ENCODE measurements around the gene RGS16. TPM values are rescaled to one million over a fixed set of nuclear protein-coding genes. Genes with fewer than 3 reads are reported as not detected.
"Not testable (repeated sequence)": the region's sequence is repeated elsewhere in the genome, so short reads cannot be mapped to it uniquely, and the experiment has no call there.

RGS16 gene, protein sequence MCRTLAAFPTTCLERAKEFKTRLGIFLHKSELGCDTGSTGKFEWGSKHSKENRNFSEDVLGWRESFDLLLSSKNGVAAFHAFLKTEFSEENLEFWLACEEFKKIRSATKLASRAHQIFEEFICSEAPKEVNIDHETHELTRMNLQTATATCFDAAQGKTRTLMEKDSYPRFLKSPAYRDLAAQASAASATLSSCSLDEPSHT
- 0.91 and 1.6 TPM in 2 replicates for total RNA-seq (2014; rRNA removed; shearing (Covaris generic))

DNA sequence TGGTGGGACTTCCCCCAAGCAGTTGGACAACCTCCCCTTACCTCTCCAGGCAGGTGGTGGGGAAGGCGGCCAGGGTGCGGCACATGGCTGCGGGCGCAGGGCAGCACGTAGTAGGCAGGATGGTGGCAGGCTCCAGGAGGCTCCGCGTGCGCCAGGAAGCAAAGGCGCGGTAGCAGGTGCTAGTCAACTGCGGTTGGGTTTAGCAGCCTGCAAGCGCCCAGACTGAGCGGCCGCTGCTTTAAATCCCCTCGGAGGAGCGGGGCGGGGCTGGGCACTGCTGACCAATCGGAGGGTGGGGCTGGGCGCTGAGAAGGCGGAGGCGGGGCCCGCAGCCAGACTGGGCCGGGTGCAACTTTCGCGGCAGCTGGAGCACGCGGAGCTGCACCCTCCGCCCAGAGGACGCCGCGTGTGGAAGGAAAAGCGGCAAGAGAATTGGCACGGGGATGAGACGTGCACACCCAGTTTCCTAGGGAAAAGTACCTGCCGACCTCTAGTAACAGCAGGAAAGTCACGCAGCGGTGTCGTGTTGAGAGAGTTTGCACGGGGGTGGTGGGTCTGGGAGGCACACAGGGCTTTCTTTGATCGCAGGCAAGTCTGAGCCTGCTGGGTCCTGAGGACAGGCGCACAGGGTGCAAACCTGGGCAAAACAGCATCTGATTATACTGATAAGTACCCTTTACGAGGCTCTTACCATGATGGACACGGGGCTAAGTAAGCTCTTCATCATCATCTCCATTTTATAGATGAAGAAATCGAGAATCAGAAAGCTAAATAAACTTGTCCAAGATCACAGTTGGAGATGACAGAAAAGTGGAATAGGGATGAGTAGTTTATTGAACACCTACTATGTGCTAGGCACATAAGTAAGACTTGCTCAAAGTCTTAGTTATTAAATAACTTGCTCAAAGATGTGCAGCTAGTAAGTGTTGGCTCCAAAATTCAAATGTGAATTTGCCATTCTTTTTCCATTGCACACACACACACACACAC lies at the start of gene RGS16:
Gene RGS16, minus strand, starts transcription at position 215 of the 990 bp plus-strand sequence. Its CDS starts 130 bp downstream, at position 85.
- DNase-seq (ENCODE audit: low read depth) = peak; percentile 92

DNA sequence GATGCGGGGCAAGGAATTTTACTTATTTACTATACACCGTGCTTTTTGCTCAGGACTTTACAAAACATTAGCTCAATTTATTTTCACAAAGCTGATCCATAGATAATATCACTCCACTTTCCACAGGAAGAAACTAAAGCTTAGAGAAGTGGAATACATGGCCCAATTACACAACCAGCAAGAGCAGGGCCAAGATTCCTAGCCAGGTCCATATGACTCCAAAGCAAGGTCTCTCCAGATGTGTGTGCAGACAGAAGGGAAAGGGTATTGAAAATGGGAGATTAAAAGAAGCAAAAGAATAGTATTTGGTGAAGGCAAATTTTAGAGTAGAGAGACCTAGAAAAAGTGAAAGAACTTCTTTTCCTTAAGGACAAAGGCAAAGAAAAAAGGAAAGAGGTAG lies 49.8 kb upstream of the RGS16 start:
- no peak for DNase-seq (ENCODE audit: low read depth)

DNA sequence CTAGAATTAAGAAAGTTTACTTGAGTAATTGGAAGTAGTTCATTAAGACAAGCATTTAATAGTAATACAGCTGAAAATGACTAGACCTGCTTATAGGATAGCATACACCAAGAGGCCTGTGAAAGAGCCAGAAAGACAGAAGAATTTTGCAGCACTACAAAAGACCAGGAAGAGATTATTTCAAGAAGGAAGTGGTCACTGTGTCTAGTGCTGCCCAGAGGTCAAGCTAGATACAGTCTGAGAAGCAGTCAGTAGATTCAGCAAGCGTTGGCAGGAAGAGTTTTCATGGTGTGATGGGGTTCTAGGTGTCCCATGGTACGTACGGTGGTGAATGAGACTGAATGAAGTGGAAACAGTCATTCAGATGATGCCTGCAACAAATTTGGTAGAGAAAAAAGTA lies 48.7 kb upstream of the RGS16 start:
- no peak for DNase-seq (ENCODE audit: low read depth)

DNA sequence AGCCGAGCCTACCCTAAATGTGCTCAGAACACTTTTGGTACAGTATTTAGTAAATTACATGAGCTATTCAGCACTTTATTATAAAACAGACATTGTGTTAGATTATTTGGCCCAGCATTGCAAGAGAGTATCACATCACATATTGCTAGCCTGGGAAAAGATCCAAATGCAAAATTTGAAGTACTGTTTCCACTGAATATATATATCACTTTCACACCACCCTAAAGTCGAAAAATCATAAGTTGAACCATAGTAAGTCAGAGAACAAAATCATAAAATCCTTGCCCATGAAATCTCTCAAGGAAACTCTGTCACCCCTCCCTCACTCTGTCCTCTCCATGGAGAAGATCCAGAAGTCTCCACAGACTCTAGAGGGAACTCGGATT lies 47.1 kb upstream of the RGS16 start:
- no peak for DNase-seq (ENCODE audit: low read depth)

DNA sequence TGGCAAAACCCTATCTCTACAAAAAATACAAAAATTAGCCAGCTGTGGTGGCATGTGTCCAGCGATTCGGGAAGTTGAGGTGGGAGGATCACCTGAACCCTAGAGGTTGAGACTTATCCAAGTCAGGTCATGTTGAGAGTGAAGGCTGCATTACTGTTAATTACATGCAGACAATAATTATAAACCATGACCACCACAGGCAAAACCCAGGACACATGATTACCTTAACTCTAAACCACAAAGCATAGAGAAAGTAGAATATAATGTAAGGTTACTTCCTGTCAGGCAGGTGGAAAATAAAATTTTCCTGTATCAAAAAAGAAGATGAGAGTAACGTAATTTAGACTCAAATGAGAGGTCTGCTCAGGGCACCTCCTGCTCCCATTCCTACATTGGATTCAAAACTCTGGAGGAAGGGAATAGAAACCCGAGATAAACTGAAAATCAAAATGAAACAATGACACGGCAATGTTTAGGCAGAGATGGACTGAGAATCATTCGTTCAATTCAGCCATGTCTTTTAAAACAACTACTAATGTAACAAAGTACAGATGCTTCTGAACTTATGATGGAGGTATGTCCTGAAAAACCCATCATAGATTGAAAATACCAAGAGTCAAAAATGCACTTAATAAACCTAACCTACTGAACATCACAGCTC lies 46.6 kb upstream of the RGS16 start:
- DNase-seq (ENCODE audit: low read depth) = no peak

DNA sequence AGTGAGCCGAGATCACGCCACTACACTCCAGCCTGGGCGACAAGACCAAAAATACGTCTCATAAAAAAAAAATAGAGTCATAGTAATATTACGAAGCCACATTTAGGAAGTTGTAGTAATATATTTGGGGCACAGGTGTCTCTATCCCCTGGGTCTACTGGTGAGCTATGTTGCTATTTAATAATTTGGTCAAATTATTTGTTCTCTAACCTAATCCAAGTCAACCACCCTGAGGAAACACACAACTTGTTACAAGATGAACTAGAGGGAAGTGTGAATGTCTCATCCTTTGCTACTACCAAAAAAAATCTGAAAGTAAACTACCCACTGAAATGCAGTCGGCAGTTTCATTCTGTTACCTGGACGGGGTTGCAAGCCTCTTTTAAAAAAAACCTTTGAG lies 44.9 kb upstream of the RGS16 start:
- no peak for DNase-seq (ENCODE audit: low read depth)

DNA sequence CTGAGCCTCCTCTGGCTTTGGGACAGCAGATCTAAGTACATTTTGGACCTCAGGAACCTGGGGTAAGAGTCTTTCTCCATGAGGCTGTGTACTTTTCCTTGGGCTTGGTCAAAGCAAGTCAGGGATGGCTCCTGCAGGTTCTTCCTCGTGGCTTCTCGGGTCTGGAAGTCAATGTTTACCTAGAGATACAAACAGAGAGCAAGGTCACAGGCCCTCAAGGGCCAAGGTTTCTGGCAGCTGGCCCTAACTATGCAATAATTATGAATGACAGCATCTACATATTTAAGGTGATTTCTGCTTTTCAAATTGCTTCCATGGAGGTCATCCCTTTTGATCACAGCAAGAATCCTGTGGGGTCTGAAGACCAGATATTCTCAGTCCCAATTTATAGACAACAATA lies 42.5 kb upstream of the RGS16 start:
- no peak for DNase-seq (ENCODE audit: low read depth)

DNA sequence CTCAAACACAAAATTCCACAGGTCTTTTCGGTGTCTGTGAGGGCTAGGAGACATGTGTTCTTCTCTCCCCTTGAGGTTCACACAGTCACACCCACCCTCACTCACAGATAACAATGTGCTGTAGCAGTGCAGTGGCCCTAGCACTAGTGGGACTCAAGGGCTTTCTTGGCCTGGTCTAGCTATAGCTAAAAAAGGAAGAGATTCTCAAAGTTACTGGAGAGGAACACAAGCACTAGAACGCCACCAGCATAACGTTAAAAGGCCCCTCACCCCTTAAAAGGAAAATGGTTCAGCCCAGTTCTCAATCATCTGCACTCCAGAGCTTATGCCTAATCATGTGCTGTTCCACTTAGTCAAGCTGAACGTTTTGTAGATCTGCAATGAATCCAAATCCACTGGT lies 40.7 kb upstream of the RGS16 start:
- no peak for DNase-seq (ENCODE audit: low read depth)

DNA sequence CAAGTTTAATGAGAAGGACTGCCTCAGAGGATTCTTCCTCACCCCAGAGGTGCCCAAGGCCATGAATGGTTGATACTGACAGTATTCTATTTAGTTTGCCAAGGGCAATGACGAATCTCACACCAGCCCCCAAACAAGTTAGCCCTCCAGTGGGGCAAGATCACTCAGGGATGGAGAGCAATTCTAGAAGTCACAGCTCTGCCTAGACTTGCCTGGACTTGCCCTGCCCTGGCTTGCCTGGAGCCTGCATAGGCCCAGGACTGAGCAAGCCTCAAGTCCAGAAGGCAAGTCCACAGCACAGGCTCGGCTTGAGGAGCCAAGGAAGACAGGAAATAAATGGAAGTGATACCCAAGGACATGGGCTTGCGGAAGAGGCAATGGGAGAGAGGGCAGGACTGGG lies 39.5 kb upstream of the RGS16 start:
- no peak for DNase-seq (ENCODE audit: low read depth)

DNA sequence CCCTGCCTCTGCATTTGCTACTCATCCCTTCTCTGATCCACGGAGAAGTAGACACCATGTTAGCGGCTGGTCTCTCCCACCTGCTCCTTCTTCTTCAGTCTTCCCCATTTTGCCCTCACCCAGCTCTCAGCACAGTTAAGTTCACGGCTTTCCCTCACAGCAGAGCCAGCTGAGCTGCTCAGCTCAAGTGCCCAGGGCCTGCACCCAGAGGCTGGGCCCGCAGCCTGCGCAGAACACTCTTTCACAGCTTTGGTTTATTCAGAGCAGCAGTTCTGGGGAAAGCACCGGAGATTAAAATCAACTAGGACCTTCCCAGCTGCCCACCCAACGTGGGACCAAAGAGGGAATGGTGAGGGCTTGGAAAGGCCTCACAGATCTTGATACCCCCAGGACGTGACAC lies 38.3 kb upstream of the RGS16 start:
- no peak for DNase-seq (ENCODE audit: low read depth)

DNA sequence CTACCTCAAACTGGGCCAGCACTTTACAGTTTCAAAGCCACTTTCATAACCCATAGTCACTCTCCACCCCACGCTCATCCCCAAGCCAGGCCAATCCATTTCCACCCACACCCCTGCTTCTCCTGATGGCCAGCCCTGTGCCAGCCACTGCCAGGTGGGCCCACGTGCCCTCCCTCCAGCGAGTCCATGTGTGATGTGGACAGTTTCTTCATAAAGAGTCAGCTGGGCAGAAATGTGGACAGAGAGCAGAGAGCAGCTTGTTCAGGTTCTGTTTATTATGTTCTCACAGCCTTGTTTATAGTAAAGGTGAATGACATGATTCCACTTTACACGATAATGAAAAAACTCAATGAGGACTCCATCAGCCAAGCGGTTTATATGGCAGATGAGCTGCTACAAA lies 37.4 kb upstream of the RGS16 start:
- no peak for DNase-seq (ENCODE audit: low read depth)

DNA sequence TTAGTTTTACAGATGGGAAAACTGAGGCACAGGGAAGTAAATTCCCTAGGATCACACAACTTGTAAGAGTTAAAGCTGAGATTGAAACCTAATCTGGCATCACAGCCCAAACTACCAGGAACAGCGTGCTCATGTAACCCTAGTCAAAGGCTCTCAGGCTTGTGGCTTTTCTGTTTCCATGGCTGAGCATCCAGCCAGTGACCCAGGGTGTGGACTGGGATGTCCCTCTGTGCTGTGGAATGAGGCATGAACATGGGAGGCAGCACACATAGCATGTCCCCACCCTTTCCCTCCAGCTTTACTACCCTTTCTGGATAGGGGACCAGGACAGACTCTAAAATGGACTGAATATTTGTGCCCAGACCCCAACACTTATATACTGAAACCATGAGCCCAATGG lies 35.1 kb upstream of the RGS16 start:
- no peak for DNase-seq (ENCODE audit: low read depth)

DNA sequence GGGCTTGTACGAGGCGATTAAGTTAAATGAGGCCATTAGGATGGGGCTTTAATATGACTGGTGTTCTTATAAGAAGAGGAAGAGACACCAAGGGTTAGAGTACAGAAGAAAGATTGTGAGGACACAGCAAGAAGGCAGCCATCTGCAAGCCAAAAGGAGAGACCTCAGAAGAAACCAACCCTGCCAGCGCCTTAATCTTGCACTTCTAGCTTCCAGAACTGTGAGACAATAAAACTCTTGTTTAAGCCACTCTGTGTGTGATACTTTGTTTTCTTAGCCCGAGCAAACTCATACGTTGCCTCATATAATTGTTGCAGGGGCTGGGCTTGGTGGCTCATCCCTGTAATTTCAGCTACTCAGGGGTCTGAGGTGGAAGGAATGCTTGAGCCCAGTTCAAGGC lies 33.6 kb upstream of the RGS16 start:
- DNase-seq (ENCODE audit: low read depth) = no peak

DNA sequence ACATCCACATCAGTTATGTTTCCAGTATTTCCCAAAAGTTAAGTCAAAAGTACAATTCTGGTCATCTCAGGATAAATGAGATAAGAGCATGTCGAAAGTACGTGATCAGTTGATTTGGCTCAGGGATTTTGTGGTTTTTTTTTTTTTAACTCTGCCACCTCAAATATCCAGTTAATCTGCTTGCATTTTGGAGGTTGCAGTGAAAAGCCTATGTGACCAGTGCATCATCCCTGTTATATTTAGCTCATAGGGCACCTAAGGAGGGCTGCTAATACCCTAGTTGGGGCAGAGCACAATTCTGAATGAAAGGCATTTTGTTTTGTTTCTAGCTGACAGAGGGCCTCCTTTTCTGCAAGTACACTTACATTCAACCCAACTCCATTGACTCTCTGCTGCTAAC lies 31.7 kb upstream of the RGS16 start:
- DNase-seq (ENCODE audit: low read depth) = no peak

DNA sequence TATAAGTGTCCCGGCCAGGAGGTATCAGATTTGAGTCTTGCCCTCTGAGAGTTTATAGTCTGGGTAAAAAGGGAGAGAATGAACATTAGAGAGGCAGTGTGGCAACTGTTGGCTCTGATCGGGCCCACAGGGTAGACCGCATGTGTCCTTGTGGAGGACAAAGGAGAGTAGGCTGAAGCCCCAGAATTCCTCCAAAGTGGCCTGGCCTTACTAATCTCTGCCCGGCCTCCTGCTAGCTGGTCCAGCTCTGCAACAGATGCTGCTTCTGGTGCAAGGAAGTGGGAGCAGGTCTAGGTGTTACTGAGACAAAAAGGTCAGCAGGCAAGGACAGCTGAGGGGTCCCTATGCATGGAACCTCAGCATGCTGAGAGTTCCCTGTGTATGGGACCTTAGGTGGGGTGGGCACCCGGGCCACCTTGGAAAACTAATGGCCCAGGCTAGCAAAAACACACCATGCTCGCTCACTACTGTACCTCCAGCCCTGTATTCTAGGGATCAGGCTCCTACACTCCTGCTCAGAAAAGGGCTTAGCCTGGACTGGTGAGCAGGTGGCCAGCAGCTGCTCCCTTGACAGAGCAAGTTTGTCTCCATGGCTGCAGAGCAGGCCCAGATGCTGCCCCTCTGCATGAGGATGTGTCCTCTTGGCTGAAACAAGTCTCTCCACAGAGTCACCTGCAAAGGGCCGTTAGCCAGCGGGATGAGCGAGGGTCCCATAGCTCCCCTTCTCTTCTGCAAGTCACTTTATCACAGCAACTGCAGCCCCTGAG lies 30.3 kb upstream of the RGS16 start:
- no peak for DNase-seq (ENCODE audit: low read depth)

DNA sequence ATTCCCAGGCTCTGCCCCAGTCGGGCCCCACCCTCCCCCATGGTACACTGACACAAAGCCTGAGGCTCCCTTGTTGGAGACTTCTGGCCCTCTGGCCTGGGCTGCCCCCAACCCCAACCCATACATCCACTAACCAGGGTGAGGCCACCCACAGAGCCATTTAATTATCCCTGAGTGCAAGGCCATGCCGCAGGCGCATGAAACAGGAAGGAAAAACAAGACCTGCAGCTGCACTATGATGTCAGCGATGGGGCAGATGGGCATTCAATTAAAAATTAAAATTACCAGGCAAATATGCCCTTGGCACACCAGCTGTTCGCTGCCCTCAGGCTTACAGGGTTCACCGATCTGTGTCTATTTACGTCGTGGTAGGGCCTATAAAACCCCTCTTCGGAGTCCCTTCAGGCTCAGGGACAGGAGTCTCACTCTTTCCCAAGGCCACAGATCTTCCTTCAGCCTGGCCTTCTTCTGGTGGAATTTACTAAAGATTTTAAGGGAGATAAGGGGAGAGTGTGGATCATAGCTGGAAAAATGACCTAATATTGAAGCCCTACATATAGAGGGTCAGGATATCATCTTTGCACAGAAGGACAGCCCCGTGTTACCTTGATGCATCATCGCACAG lies 29.6 kb upstream of the RGS16 start:
- peak; percentile 40 for DNase-seq (ENCODE audit: low read depth)

DNA sequence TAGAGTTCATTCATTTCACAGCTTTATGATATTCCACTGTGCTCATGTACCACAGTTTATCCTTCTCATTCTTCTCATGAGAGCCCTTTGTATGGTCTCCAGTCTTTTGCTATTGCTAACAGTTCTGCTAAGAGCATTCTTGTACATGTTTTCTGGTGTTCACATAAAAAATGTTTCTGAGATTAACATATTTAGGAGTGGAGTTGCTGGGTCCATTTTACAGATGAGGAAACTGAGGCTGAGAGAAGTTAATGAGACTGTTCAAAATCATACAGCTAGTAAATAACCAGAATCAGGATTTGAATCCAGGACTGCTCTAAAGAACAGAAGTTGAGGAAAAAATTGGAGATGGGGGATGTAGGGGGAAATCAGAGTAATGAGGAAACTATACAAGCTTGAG lies 28.8 kb upstream of the RGS16 start:
- no peak for DNase-seq (ENCODE audit: low read depth)

DNA sequence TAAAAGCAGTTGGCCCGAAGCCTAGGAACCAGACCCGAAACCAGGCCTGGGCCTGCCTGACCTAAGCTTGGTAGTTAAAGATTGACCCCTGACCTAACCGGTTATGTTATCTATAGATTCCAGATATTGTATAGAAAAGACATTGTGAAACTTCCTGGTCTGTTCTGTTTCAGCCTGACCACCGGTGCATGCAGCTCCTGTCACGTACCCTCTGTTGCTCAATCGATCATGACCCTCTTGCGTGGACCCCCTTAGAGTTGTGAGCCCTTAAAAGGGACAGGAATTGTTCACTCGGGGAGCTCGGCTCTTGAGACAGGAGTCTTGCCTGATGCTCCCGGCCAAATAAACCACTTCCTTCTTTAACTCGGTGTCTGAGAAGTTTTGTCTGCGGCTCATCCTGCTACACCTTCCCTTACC lies 28.3 kb upstream of the RGS16 start:
- DNase-seq (ENCODE audit: low read depth) = not testable (repeated sequence)

DNA sequence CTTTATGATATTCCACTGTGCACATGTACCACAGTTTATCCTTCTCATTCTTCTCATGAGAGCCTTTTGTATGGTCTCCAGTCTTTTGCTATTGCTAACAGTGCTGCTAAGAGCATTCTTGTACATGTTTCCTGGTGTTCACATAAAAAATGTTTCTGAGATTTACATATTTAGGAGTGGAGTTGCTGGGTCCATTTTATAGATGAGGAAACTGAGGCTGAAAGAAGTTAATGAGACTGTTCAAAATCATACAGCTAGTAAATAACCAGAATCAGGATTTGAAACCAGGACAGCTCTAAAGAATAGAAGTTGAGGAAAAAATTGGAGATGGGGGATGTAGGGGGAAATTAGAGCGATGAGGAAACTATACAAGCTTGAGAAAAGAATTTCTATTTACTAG lies 27.8 kb upstream of the RGS16 start:
- no peak for DNase-seq (ENCODE audit: low read depth)

DNA sequence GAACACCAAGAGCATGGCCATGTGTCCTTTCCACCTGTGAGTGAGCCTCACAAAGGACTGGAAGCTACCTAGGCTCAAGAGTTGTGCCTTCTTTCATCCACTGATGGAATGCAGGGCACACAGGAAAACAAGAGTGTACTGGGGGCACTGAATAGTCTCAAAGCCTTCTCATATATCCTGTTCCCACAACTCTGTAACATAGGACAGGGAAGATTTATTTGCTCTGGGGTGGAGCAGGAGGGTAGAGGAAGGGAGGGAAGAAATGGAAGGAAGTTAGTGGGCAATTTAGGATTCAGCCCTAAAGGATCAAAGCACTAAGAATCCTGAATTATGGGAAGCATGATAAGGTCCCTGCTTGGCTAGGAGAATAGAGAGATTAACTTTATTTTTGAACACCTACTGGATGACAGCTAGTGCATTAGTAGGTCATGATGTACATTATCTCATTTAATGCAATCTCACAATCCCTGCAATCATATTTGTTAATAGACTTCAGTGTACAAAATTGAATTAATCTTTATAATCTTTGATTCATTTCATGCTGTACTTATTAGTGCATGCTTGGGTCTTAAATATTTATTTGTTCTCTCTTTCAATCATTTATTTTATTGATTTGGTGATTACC lies 27.0 kb upstream of the RGS16 start:
- DNase-seq (ENCODE audit: low read depth) = no peak

DNA sequence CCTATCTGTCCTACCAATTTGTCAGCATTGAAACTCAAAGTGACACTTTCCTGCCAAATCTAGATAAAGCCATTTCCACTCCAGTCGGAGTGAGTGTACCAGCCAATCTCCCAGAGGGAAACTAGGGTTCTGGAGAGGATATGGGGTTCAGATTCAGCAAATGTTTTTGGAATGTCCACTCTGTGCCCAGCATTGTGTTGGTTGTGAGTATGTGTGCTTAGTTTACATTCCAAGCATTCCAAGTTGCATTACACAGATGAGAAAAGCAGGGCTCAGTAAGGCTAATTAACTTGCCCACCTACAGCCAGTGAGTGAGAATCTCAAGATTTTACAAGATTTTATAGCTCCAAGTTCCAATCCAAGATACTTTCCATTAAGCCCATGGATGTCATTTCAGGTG lies 26.4 kb upstream of the RGS16 start:
- DNase-seq (ENCODE audit: low read depth) = no peak

Data from Daoy (cell line).